GM18505 (cell line): Measurements from ENCODE around the gene ATPAF2.

Experiments
- ATAC-seq: cut with Tn5 transposase; IDR thresholded peaks from one replicate; pipeline ENCODE4 v1.9.1; 2021; ENCODE audit not compliant: unreplicated experiment
- POLR2A ChIP-seq: IDR thresholded peaks from 4 replicates; pipeline ENCODE4 v1.6.1; 2011; ENCODE audit warnings: borderline replicate concordance; ENCODE audit not compliant: insufficient read depth, insufficient read length; ENCODE audit errors: extremely low read depth

The ATPAF2 gene

GRCh38 chr17:17981330-17981729 is 57.6 kb downstream of the ATPAF2 start:
- no peak for TF ChIP-seq POLR2A
- ATAC-seq, result no peak

- TF ChIP-seq POLR2A, result no peak
- no peak for ATAC-seq
These were observed 59.2 kb downstream of the ATPAF2 start for GRCh38 chr17:17979778-17980177.

- no peak for TF ChIP-seq POLR2A
- no peak for ATAC-seq
These were observed 60.2 kb downstream of the ATPAF2 start for GRCh38 chr17:17978481-17979424.

- no peak for TF ChIP-seq POLR2A
- no peak for ATAC-seq
These were observed 61.9 kb downstream of the ATPAF2 start for GRCh38 chr17:17976931-17977570.

- no peak for ATAC-seq
- TF ChIP-seq POLR2A, result no peak
These were observed 63.5 kb downstream of the ATPAF2 start for GRCh38 chr17:17975436-17975835.

- no peak for ATAC-seq
- TF ChIP-seq POLR2A, result no peak
These were observed 66.1 kb downstream of the ATPAF2 start for GRCh38 chr17:17972952-17973254.

- peak; percentile 54 for TF ChIP-seq POLR2A
- ATAC-seq, result peak; percentile 88
These were observed 66.6 kb downstream of the ATPAF2 start, which contains the start of the genes DRC3 and TOM1L2 for GRCh38 chr17:17972126-17972951. Gene DRC3 (plus strand): TSS chr17:17972862. CDS start chr17:17977599, 4,737 bp downstream. Gene TOM1L2 (minus strand): TSS chr17:17972400. CDS start chr17:17972313, 87 bp downstream.

- peak; percentile 1 for ATAC-seq
- TF ChIP-seq POLR2A, result no peak
These were observed 67.4 kb downstream of the ATPAF2 start for GRCh38 chr17:17971431-17972125.

- ATAC-seq, result no peak
These were observed 68.1 kb downstream of the ATPAF2 start for GRCh38 chr17:17970699-17971430.

More at GRCh38 chr17:17970699-17971430, 68.1 kb downstream of the ATPAF2 start:
- TF ChIP-seq POLR2A, result no peak
